DMS79 treated with DMSO at 0.1 percent for 48 hours (cell line): Measurements from ENCODE around the gene GALE.

Source experiments
- DNase-seq: peaks from one replicate; lab custom pipeline; 2025; lab: John Stamatoyannopoulos, UW

GALE gene

DNA sequence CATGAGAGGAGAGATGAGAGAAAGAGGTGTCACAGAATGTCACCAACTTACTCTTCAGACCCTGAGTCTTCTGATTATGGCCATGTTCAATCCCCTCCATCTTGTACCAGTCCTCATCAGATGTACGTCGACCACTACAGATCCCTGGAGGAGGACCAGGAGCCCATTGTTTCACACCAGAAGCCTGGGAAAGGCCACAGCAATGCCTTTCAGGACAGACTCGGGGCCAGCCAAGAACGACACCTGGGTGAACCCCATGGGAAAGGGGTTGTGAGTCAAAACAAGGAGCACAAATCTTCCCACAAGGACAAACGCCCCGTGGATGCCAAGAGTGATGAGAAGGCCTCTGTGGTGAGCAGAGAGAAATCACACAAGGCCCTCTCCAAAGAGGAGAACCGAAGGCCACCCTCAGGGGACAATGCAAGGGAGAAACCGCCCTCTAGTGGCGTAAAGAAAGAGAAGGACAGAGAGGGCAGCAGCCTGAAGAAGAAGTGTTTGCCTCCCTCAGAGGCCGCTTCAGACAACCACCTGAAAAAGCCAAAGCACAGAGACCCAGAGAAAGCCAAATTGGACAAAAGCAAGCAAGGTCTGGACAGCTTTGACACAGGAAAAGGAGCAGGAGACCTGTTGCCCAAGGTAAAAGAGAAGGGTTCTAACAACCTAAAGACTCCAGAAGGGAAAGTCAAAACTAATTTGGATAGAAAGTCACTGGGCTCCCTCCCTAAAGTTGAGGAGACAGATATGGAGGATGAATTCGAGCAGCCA, 49.3 kb downstream of the GALE start:
- no peak for DNase-seq

GRCh38 chr1:23748016-23748415, 52.5 kb downstream of the GALE start:
- DNase-seq: no peak
